PC-9 (cell line): Measurements from ENCODE around the gene VWA3B. TPM values are rescaled to one million over a fixed set of nuclear protein-coding genes. Genes with fewer than 3 reads are reported as not detected.

Experiments
- BruUV-seq: library from RNA; stranded (reverse); fragments of 400-500 nt; replicated peaks from 2 replicates; lab custom pipeline; 2021; lab: Mats Ljungman, UMichigan
- CTCF ChIA-PET: fragments of 300-600 bp; sonication (Branson Sonifier 250); formaldehyde crosslinking; loops from one replicate; lab custom pipeline; 2022; ENCODE audit warnings: antibody characterized with exemption; lab: Charles Lee
- POLR2A ChIA-PET: fragments of 300-600 bp; sonication (Branson Sonifier 250); formaldehyde crosslinking; loops from one replicate; lab custom pipeline; 2022; ENCODE audit warnings: antibody characterized with exemption; ENCODE audit not compliant: unreplicated experiment; lab: Charles Lee
- DNase-seq, 2 experiments: peaks; one replicate each; pipeline versions ENCODE4 v3.0.0 to v3.0.0-alpha.2; 2015 to 2022; ENCODE audit warnings: mixed read lengths in 1 of 2
- H2AFZ ChIP-seq: fragments of 200-600 bp; sonication (generic); 2 replicates; pipeline ENCODE4 v1.8.1; 2017; ENCODE audit warnings: antibody characterized with exemption
- H3F3A ChIP-seq: fragments of 200-600 bp; sonication (generic); 2 replicates; pipeline ENCODE4 v1.8.1; 2017; ENCODE audit warnings: antibody characterized with exemption, mild to moderate bottlenecking, low read depth; ENCODE audit not compliant: insufficient read depth
- H3K27ac ChIP-seq: fragments of 200-600 bp; sonication (generic); 2 replicates; pipeline ENCODE4 v1.6.1; 2016; ENCODE audit warnings: mixed run types
- H3K27me3 ChIP-seq: fragments of 200-600 bp; sonication (generic); 2 replicates; pipeline ENCODE4 v1.6.1; 2016; ENCODE audit warnings: low read depth, mixed run types; ENCODE audit not compliant: insufficient read depth
- H3K36me3 ChIP-seq: fragments of 200-600 bp; sonication (generic); 2 replicates; pipeline ENCODE4 v1.6.1; 2016; ENCODE audit warnings: low read depth, mixed run types
- H3K4me1 ChIP-seq: fragments of 200-600 bp; sonication (generic); replicated peaks from 2 replicates; pipeline ENCODE4 v1.6.1; 2016; ENCODE audit warnings: mixed run types; ENCODE audit not compliant: insufficient read depth
- H3K4me2 ChIP-seq: fragments of 200-600 bp; sonication (generic); 2 replicates; pipeline ENCODE4 v1.6.1; 2017; ENCODE audit warnings: mixed run types
- H3K4me3 ChIP-seq: fragments of 200-600 bp; sonication (generic); 2 replicates; pipeline ENCODE4 v1.6.1; 2016; ENCODE audit warnings: mixed run types
- H3K79me2 ChIP-seq: fragments of 200-600 bp; sonication (generic); 2 replicates; pipeline ENCODE4 v1.6.1; 2017; ENCODE audit warnings: low read depth, mixed run types
- H3K9me2 ChIP-seq: fragments of 200-600 bp; sonication (generic); 2 replicates; pipeline ENCODE4 v1.8.1; 2017; ENCODE audit warnings: mild to moderate bottlenecking; ENCODE audit not compliant: insufficient read depth
- H3K9me3 ChIP-seq: fragments of 200-600 bp; sonication (generic); 2 replicates; pipeline ENCODE4 v1.8.1; 2016; ENCODE audit warnings: low read depth; ENCODE audit not compliant: insufficient read depth
- H4K20me1 ChIP-seq: fragments of 200-600 bp; sonication (generic); 2 replicates; pipeline ENCODE4 v1.8.1; 2017; ENCODE audit not compliant: insufficient read depth
- EZH2 ChIP-seq: fragments of 200-600 bp; sonication (generic); IDR thresholded peaks from 2 replicates; pipeline ENCODE4 v1.8.0; 2017; ENCODE audit warnings: antibody characterized with exemption, low read depth
- intact Hi-C: fragments of 100-400 bp; cut with micrococcal nuclease; formaldehyde crosslinking; loops from one replicate; pipeline ENCODE4 v1.10.0; 2022; ENCODE audit not compliant: unreplicated experiment
- total RNA-seq: library from RNA; stranded (reverse); gene quantifications from 2 replicates; pipeline ENCODE4 v1.2.3, GENCODE V29; 2021
- TF ChIP-seq, protein P1 (sequence below): fragments of 200-600 bp; sonication (generic); conservative IDR thresholded peaks from 2 replicates; pipeline ENCODE4 v1.6.1; 2017; ENCODE audit warnings: mixed run types, antibody characterized with exemption, mild to moderate bottlenecking, moderate library complexity

Gene VWA3B
- total RNA-seq, 1 experiment from 2014 or later = not detected

DNA sequence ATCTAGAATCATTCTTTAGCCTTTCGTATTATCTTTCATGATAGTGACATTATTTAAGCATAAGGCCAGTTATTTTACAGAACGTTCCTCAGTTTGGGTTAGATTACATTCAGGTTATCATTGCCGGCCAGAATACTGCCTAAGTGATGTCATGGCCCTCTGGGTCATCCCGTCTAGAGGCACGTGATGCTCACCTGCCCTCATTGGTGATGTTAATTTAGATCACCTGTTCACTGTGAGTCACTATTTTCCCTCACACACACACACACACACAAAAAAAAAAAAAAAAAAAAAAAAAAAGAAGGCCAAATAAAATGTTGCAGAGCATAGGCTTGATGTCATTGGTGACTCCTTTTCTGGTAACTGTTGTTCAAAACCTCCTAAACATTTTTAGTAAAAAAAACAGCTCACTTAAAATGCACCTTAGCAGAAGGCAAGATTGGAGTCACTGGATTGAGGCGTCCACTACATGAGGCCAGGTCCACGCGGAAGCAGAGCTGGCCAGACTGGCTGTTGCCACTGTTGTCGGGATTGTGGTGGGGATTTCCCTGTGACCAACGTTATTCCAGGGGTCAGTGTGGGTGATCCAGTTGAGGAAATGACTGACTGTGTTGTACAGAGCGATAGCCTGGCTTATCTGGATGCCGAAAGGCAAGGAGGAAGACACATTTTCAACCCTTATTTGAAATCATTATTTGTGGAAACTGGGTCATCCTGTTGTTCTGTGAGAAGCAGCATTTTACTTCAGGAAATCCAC, 207.1 kb downstream of the VWA3B start:
- Histone ChIP-seq H3K4me3 (no peak overlapping the region), H3K27ac (no peak overlapping the region), H3K36me3 (no peaks in the 10 kb centered on the region), H2AFZ (no peak overlapping the region), H3K9me3 (no peaks in the 10 kb centered on the region), H3K27me3 (peaks cover 32% of the 10 kb centered on the region), H3K79me2 (no peaks in the 10 kb centered on the region), H3K4me2 (no peak overlapping the region), H3K9me2 (no peaks in the 10 kb centered on the region), H3K4me1 (no peaks in the 10 kb centered on the region; the same call in 1 of the 2 replicates), H3F3A (no peaks in the 10 kb centered on the region), H4K20me1 (no peaks in the 10 kb centered on the region)
- ChIA-PET POLR2A (no interaction called here), CTCF (no interaction called here)
- no peak for DNase-seq
- intact Hi-C loops = no loop called here
- TF ChIP-seq, protein P1, sequence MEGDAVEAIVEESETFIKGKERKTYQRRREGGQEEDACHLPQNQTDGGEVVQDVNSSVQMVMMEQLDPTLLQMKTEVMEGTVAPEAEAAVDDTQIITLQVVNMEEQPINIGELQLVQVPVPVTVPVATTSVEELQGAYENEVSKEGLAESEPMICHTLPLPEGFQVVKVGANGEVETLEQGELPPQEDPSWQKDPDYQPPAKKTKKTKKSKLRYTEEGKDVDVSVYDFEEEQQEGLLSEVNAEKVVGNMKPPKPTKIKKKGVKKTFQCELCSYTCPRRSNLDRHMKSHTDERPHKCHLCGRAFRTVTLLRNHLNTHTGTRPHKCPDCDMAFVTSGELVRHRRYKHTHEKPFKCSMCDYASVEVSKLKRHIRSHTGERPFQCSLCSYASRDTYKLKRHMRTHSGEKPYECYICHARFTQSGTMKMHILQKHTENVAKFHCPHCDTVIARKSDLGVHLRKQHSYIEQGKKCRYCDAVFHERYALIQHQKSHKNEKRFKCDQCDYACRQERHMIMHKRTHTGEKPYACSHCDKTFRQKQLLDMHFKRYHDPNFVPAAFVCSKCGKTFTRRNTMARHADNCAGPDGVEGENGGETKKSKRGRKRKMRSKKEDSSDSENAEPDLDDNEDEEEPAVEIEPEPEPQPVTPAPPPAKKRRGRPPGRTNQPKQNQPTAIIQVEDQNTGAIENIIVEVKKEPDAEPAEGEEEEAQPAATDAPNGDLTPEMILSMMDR = no peak
- no peak for TF ChIP-seq EZH2
- BruUV-seq = no TSS peak

DNA sequence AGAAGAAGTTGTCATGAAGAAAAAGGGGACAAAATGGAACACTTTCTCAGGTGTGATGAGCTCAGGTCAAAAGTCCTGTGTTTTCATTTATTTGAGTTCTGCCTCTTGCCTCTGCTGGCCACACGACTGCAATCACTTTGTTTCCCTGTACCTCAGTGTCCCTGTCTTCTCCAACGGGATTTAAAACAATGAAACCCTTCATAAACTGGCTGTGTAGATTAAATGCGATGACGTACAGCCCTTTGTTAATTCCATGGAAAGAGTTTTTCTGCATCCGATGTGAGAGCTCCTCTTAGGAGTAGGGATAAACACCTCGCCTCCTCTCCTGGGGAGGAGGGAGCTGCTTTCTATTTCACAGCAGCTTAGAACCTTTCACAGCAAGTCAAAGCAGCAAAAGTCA, 207.7 kb downstream of the VWA3B start:
- no peaks in the 10 kb centered on the region for H3F3A ChIP-seq
- ChIA-PET POLR2A (no interaction called here), CTCF (no interaction called here)
- H3K27me3 ChIP-seq = peaks cover 32% of the 10 kb centered on the region
- no peaks in the 10 kb centered on the region for H3K9me3 ChIP-seq
- H3K4me1 ChIP-seq = no peaks in the 10 kb centered on the region; the same call in 1 of the 2 replicates
- H3K4me2 ChIP-seq = no peak overlapping the region
- no peaks in the 10 kb centered on the region for H4K20me1 ChIP-seq
- no TSS peak for BruUV-seq
- no peak overlapping the region for H3K4me3 ChIP-seq
- intact Hi-C loops = no loop called here
- H2AFZ ChIP-seq = no peak overlapping the region
- H3K27ac ChIP-seq = no peak overlapping the region
- DNase-seq = no peak
- TF ChIP-seq, protein P1 = no peak
- no peak for TF ChIP-seq EZH2
- no peaks in the 10 kb centered on the region for H3K79me2 ChIP-seq
- no peaks in the 10 kb centered on the region for H3K36me3 ChIP-seq
- no peaks in the 10 kb centered on the region for H3K9me2 ChIP-seq

DNA sequence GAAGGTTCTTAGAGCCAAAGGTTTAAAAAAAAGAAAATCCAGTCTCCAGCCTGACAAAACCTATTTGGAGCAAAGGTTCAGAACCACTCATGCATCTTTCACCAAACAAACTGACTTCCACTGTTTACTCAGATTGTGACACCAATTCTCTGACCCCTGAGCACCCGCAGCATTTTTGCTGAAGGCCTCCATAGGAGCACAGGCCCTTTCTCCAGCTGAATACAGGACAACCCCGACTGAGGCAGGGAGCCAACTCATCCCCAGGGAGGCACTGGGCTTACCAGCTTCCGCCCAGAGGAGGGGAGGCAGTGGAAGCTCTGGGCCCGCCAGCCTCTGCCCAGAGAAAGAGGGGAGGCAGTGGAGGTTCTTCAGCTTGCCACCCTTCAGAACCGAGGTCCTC, 208.3 kb downstream of the VWA3B start:
- BruUV-seq = no TSS peak
- Histone ChIP-seq H3K79me2 (no peaks in the 10 kb centered on the region), H2AFZ (no peak overlapping the region), H3K36me3 (no peaks in the 10 kb centered on the region), H3K9me2 (no peaks in the 10 kb centered on the region), H3K27ac (no peak overlapping the region), H3K4me3 (no peak overlapping the region), H4K20me1 (no peaks in the 10 kb centered on the region), H3K27me3 (peaks cover 33% of the 10 kb centered on the region), H3K4me2 (no peak overlapping the region), H3F3A (no peaks in the 10 kb centered on the region), H3K4me1 (no peaks in the 10 kb centered on the region; the same call in 1 of the 2 replicates), H3K9me3 (no peaks in the 10 kb centered on the region)
- intact Hi-C loops = no loop called here
- no peak for TF ChIP-seq EZH2
- TF ChIP-seq, protein P1 = no peak
- POLR2A ChIA-PET = no interaction called here
- no peak for DNase-seq
- CTCF ChIA-PET = no interaction called here
